Activated T-cell treated with anti-CD3 and anti-CD28 coated beads, Interleukin-2, amount 50 U/mL, for 4 hours (primary cell): ENCODE data around the gene ACTN3. TPM values are rescaled to one million over a fixed set of nuclear protein-coding genes. Genes with fewer than 3 reads are reported as not detected.
A peak's percentile ranks its signal among the peaks of the same experiment; 100 is the strongest.
"Not testable (repeated sequence)": the region's sequence is repeated elsewhere in the genome, so short reads cannot be mapped to it uniquely, and the experiment has no call there.

Experiments
- ATAC-seq, 2 donors: fragments of 200-7000 bp; cut with Tn5 transposase; one replicate each; pipeline ENCODE4 v1.10.0; 2021
- DNase-seq: peaks from one replicate; pipeline ENCODE4 v3.0.0-alpha.2; 2020
- H3K27me3 Mint-ChIP-seq: one replicate; pipeline ENCODE4 v1.8.0; 2021; ENCODE audit warnings: low read depth, mixed read lengths
- H3K36me3 Mint-ChIP-seq: one replicate; pipeline ENCODE4 v1.8.0; 2022; ENCODE audit warnings: mixed read lengths; ENCODE audit not compliant: insufficient read depth
- H3K4me1 Mint-ChIP-seq: one replicate; pipeline ENCODE4 v1.8.0; 2021; ENCODE audit warnings: low read depth, mixed read lengths
- H3K4me3 Mint-ChIP-seq: one replicate; pipeline ENCODE4 v1.8.0; 2021; ENCODE audit warnings: mild to moderate bottlenecking, moderate library complexity, mixed read lengths
- H3K9me3 Mint-ChIP-seq: one replicate; pipeline ENCODE4 v1.8.0; 2021; ENCODE audit warnings: mixed read lengths
- total RNA-seq, 3 donors: library from RNA; stranded (reverse); gene quantifications; one replicate each; pipeline ENCODE4 v1.2.1, GENCODE V29; 2021

The ACTN3 gene
- total RNA-seq, 3 donors from 2014 or later = 0.08 to 0.18 TPM; not detected in 1

- no peaks in the 10 kb centered on the region for H3K9me3 Mint-ChIP-seq
Observed at GRCh38 chr11:66539170-66539869, 7.4 kb upstream of the ACTN3 start.

GRCh38 chr11:66539870-66540213, 6.9 kb upstream of the ACTN3 start:
- no peak for DNase-seq
- Mint-ChIP-seq H3K36me3 (peaks cover 32% of the 10 kb centered on the region), H3K4me3 (no peak overlapping the region), H3K27me3 (no peaks in the 10 kb centered on the region), H3K4me1 (peaks cover 29% of the 10 kb centered on the region), H3K9me3 (no peaks in the 10 kb centered on the region)
- no peak for ATAC-seq

More at GRCh38 chr11:66539170-66539869, 7.4 kb upstream of the ACTN3 start:
- ATAC-seq (no peak), DNase-seq (no peak)
- no peaks in the 10 kb centered on the region for H3K27me3 Mint-ChIP-seq
- H3K4me1 Mint-ChIP-seq = peaks cover 27% of the 10 kb centered on the region
- peaks cover 32% of the 10 kb centered on the region for H3K36me3 Mint-ChIP-seq
- no peak overlapping the region for H3K4me3 Mint-ChIP-seq

- ATAC-seq = not testable (repeated sequence)
- H3K36me3 Mint-ChIP-seq = peaks cover 29% of the 10 kb centered on the region
Observed at GRCh38 chr11:66540598-66540997, 6.1 kb upstream of the ACTN3 start.

GRCh38 chr11:66541892-66542291, 4.8 kb upstream of the ACTN3 start:
- H3K36me3 Mint-ChIP-seq = peaks cover 22% of the 10 kb centered on the region
- DNase-seq (no peak), ATAC-seq (no peak)
- no peak overlapping the region for H3K4me3 Mint-ChIP-seq
- H3K4me1 Mint-ChIP-seq = peaks cover 38% of the 10 kb centered on the region
- H3K9me3 Mint-ChIP-seq = no peaks in the 10 kb centered on the region
- H3K27me3 Mint-ChIP-seq = no peaks in the 10 kb centered on the region

More at GRCh38 chr11:66540598-66540997, 6.1 kb upstream of the ACTN3 start:
- DNase-seq, H3K27me3 Mint-ChIP-seq, H3K4me3 Mint-ChIP-seq, H3K9me3 Mint-ChIP-seq: not testable (repeated sequence)
- H3K4me1 Mint-ChIP-seq = peaks cover 33% of the 10 kb centered on the region

- no peaks in the 10 kb centered on the region for H3K9me3 Mint-ChIP-seq
- H3K27me3 Mint-ChIP-seq = no peaks in the 10 kb centered on the region
- H3K36me3 Mint-ChIP-seq = peaks cover 21% of the 10 kb centered on the region
- H3K4me1 Mint-ChIP-seq = peaks cover 38% of the 10 kb centered on the region
- no peak overlapping the region for H3K4me3 Mint-ChIP-seq
- ATAC-seq (no peak), DNase-seq (no peak)
Observed at GRCh38 chr11:66542362-66542761, 4.3 kb upstream of the ACTN3 start.

GRCh38 chr11:66543263-66544107, 3.2 kb upstream of the ACTN3 start:
- H3K27me3 Mint-ChIP-seq = no peaks in the 10 kb centered on the region
- H3K4me1 Mint-ChIP-seq = peaks cover 38% of the 10 kb centered on the region
- peak; percentile 35 for DNase-seq
- peak overlapping the region; percentile 74 for H3K4me3 Mint-ChIP-seq
- H3K9me3 Mint-ChIP-seq = no peaks in the 10 kb centered on the region
- peak; percentile 19 to 35 for ATAC-seq
- peaks cover 18% of the 10 kb centered on the region for H3K36me3 Mint-ChIP-seq

GRCh38 chr11:66544952-66545351, 1.8 kb upstream of the ACTN3 start:
- Mint-ChIP-seq H3K4me1 (peaks cover 38% of the 10 kb centered on the region), H3K4me3 (peak overlapping the region; percentile 89), H3K36me3 (peaks cover 14% of the 10 kb centered on the region)
- not testable (repeated sequence) for DNase-seq, ATAC-seq, H3K9me3 Mint-ChIP-seq, H3K27me3 Mint-ChIP-seq

- Mint-ChIP-seq H3K9me3 (no peaks in the 10 kb centered on the region), H3K4me3 (peak within 1 kb of the TSS; percentile 89), H3K4me1 (peaks cover 38% of the 10 kb centered on the region), H3K36me3 (peaks cover 14% of the 10 kb centered on the region), H3K27me3 (no peaks in the 10 kb centered on the region)
- DNase-seq (peak; percentile 76), ATAC-seq (peak; percentile 87 to 89)
Observed at GRCh38 chr11:66545701-66546367, 869 bp upstream of the ACTN3 start, which contains the start of gene ZDHHC24. Gene ZDHHC24, minus strand, starts transcription at chr11:66546048. Its CDS starts 45 bp downstream, at chr11:66546003.

GRCh38 chr11:66546966-66547661, 411 bp downstream of the ACTN3 start:
- no peak for DNase-seq
- Mint-ChIP-seq H3K4me3 (peak overlapping the region; percentile 89), H3K27me3 (no peaks in the 10 kb centered on the region)

GRCh38 chr11:66547662-66548009, 933 bp downstream of the ACTN3 start:
- Mint-ChIP-seq H3K9me3 (no peaks in the 10 kb centered on the region), H3K36me3 (peaks cover 4% of the 10 kb centered on the region), H3K4me1 (peaks cover 28% of the 10 kb centered on the region), H3K4me3 (no peak overlapping the region), H3K27me3 (no peaks in the 10 kb centered on the region)
- no peak for DNase-seq
- ATAC-seq = no peak

More at GRCh38 chr11:66546966-66547661, 411 bp downstream of the ACTN3 start:
- H3K36me3 Mint-ChIP-seq = peaks cover 7% of the 10 kb centered on the region
- ATAC-seq = no peak
- peaks cover 32% of the 10 kb centered on the region for H3K4me1 Mint-ChIP-seq
- no peaks in the 10 kb centered on the region for H3K9me3 Mint-ChIP-seq

GRCh38 chr11:66548041-66548440, 1.3 kb downstream of the ACTN3 start:
- ATAC-seq (no peak), DNase-seq (no peak)
- Mint-ChIP-seq H3K36me3 (peaks cover 3% of the 10 kb centered on the region), H3K4me1 (peaks cover 24% of the 10 kb centered on the region), H3K4me3 (no peak overlapping the region), H3K9me3 (no peaks in the 10 kb centered on the region), H3K27me3 (no peaks in the 10 kb centered on the region)

- peaks cover 14% of the 10 kb centered on the region for H3K4me1 Mint-ChIP-seq
- H3K4me3 Mint-ChIP-seq = no peak overlapping the region
- H3K9me3 Mint-ChIP-seq = no peaks in the 10 kb centered on the region
- DNase-seq (no peak), ATAC-seq (no peak)
- H3K27me3 Mint-ChIP-seq = no peaks in the 10 kb centered on the region
- no peaks in the 10 kb centered on the region for H3K36me3 Mint-ChIP-seq
Observed at GRCh38 chr11:66548774-66549630, 2.3 kb downstream of the ACTN3 start.

- no peaks in the 10 kb centered on the region for H3K9me3 Mint-ChIP-seq
- no peaks in the 10 kb centered on the region for H3K36me3 Mint-ChIP-seq
- peaks cover 9% of the 10 kb centered on the region for H3K4me1 Mint-ChIP-seq
- H3K27me3 Mint-ChIP-seq = no peaks in the 10 kb centered on the region
- H3K4me3 Mint-ChIP-seq = no peak overlapping the region
- DNase-seq (no peak), ATAC-seq (no peak)
Observed at GRCh38 chr11:66549696-66550095, 3.0 kb downstream of the ACTN3 start.
